ENCODE data around the gene CBX8. TPM values are rescaled to one million over a fixed set of nuclear protein-coding genes. Genes with fewer than 3 reads are reported as not detected.

The CBX8 gene
- total and polyA plus RNA-seq, 2 of the 13 experiments (the other 11 are each of a cell fraction or from before 2014, with no cell fraction given) = 0.34 to 12.6 TPM

GRCh38 chr17:79835953-79836509, 39.2 kb upstream of the CBX8 start (continued):
- TF ChIP-seq HIC2 (CRISPR knock-in tag; IDR thresholded peaks at IDR 0.05; ENCODE audit: low read depth) (no peak), RBFOX2 (IDR thresholded peaks at IDR 0.05; ENCODE audit: low read depth, low read length) (peak; percentile 54), GABPB1 (CRISPR knock-in tag; IDR thresholded peaks at IDR 0.05) (no peak), ZNF781 (CRISPR knock-in tag; IDR thresholded peaks at IDR 0.05; ENCODE audit: borderline replicate concordance, not compliant biosample characterization) (no peak), CHD2 (IDR thresholded peaks at IDR 0.05; ENCODE audit: low read depth, low read length) (no peak), ZNF530 (CRISPR knock-in tag; IDR thresholded peaks at IDR 0.05; ENCODE audit: low read depth) (no peak), MAZ (IDR thresholded peaks at IDR 0.05; ENCODE audit: borderline replicate concordance, low read depth, low read length) (0 out of 2 replicates have a peak, but pooled peaks have one; percentile 2), MAZ (CRISPR knock-in tag; IDR thresholded peaks at IDR 0.05; ENCODE audit: low read depth) (no peak), RXRA (CRISPR knock-in tag; IDR thresholded peaks at IDR 0.05) (no peak), ZNF652 (CRISPR knock-in tag; IDR thresholded peaks at IDR 0.05; ENCODE audit: borderline replicate concordance, low read depth) (no peak), EEA1 (CRISPR knock-in tag; IDR thresholded peaks at IDR 0.05; ENCODE audit: borderline replicate concordance) (no peak), FUBP1 (CRISPR knock-in tag; IDR thresholded peaks at IDR 0.05; ENCODE audit: borderline replicate concordance) (no peak), ZNF773 (CRISPR knock-in tag; IDR thresholded peaks at IDR 0.05; ENCODE audit: borderline replicate concordance) (no peak), ZNF484 (CRISPR knock-in tag; IDR thresholded peaks at IDR 0.05; ENCODE audit: borderline replicate concordance, low read depth) (no peak)
- TF ChIP-seq, protein P1, sequence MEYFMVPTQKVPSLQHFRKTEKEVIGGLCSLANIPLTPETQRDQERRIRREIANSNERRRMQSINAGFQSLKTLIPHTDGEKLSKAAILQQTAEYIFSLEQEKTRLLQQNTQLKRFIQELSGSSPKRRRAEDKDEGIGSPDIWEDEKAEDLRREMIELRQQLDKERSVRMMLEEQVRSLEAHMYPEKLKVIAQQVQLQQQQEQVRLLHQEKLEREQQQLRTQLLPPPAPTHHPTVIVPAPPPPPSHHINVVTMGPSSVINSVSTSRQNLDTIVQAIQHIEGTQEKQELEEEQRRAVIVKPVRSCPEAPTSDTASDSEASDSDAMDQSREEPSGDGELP (IDR thresholded peaks at IDR 0.05; ENCODE audit: borderline replicate concordance, low read depth) = peak; percentile 24; the same call in 1 of the 2 replicates
- TF ChIP-seq, protein P2, sequence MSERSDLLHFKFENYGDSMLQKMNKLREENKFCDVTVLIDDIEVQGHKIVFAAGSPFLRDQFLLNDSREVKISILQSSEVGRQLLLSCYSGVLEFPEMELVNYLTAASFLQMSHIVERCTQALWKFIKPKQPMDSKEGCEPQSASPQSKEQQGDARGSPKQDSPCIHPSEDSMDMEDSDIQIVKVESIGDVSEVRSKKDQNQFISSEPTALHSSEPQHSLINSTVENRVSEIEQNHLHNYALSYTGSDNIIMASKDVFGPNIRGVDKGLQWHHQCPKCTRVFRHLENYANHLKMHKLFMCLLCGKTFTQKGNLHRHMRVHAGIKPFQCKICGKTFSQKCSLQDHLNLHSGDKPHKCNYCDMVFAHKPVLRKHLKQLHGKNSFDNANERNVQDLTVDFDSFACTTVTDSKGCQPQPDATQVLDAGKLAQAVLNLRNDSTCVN (CRISPR knock-in tag; IDR thresholded peaks at IDR 0.05; ENCODE audit: borderline replicate concordance) = no peak
- TF ChIP-seq, protein P3, sequence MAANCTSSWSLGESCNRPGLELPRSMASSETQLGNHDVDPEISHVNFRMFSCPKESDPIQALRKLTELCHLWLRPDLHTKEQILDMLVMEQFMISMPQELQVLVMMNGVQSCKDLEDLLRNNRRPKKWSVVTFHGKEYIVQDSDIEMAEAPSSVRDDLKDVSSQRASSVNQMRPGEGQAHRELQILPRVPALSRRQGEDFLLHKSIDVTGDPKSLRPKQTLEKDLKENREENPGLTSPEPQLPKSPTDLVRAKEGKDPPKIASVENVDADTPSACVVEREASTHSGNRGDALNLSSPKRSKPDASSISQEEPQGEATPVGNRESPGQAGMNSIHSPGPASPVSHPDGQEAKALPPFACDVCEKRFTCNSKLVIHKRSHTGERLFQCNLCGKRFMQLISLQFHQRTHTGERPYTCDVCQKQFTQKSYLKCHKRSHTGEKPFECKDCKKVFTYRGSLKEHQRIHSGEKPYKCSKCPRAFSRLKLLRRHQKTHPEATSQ (CRISPR knock-in tag; IDR thresholded peaks at IDR 0.05; ENCODE audit: borderline replicate concordance) = no peak
- TF ChIP-seq, protein P4, sequence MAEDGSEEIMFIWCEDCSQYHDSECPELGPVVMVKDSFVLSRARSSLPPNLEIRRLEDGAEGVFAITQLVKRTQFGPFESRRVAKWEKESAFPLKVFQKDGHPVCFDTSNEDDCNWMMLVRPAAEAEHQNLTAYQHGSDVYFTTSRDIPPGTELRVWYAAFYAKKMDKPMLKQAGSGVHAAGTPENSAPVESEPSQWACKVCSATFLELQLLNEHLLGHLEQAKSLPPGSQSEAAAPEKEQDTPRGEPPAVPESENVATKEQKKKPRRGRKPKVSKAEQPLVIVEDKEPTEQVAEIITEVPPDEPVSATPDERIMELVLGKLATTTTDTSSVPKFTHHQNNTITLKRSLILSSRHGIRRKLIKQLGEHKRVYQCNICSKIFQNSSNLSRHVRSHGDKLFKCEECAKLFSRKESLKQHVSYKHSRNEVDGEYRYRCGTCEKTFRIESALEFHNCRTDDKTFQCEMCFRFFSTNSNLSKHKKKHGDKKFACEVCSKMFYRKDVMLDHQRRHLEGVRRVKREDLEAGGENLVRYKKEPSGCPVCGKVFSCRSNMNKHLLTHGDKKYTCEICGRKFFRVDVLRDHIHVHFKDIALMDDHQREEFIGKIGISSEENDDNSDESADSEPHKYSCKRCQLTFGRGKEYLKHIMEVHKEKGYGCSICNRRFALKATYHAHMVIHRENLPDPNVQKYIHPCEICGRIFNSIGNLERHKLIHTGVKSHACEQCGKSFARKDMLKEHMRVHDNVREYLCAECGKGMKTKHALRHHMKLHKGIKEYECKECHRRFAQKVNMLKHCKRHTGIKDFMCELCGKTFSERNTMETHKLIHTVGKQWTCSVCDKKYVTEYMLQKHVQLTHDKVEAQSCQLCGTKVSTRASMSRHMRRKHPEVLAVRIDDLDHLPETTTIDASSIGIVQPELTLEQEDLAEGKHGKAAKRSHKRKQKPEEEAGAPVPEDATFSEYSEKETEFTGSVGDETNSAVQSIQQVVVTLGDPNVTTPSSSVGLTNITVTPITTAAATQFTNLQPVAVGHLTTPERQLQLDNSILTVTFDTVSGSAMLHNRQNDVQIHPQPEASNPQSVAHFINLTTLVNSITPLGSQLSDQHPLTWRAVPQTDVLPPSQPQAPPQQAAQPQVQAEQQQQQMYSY (CRISPR knock-in tag; IDR thresholded peaks at IDR 0.05) = no peak

Measured in HepG2 (cell line).